ENCODE measurements around the gene TTC39C.

- TF ChIP-seq CTCF (IDR thresholded peaks at IDR 0.05; ENCODE audit: insufficient read depth, low read depth, low read length) = no peak
- TF ChIP-seq EZH2 (IDR thresholded peaks at IDR 0.05; ENCODE audit: insufficient read depth, low read length) = no peak
Observed at GRCh38 chr18:24056506-24056905, 42.0 kb downstream of the TTC39C start.

Data from astrocyte (in vitro differentiated cells and primary cell).